Endothelial cell of umbilical vein (primary cell): ENCODE data around the gene IGSF10. TPM values are rescaled to one million over a fixed set of nuclear protein-coding genes. Genes with fewer than 3 reads are reported as not detected.

Experiments used
- BruUV-seq: library from RNA; stranded (reverse); fragments of 400-500 nt; replicated peaks from 2 replicates; lab custom pipeline; 2021; lab: Mats Ljungman, UMichigan
- CTCF ChIA-PET: fragments of 300-600, 350-600 bp; sonication (Branson Sonifier 250); formaldehyde crosslinking; loops from one replicate; lab custom pipeline; 2021; ENCODE audit warnings: antibody characterized with exemption, inconsistent platforms; lab: Charles Lee
- POLR2A ChIA-PET: fragments of 300-600, 350-600 bp; sonication (Branson Sonifier 250); formaldehyde crosslinking; loops from one replicate; lab custom pipeline; 2021; ENCODE audit warnings: antibody characterized with exemption, inconsistent platforms; lab: Charles Lee
- DNase-seq: peaks from one replicate; pipeline ENCODE4 v3.0.0-alpha.2; 2011; ENCODE audit warnings: low read depth, low spot score
- FAIRE-seq: peaks from 2 replicates; lab custom pipeline; 2011; peaks lifted over from hg19 to GRCh38; lab: Jason Lieb, UNC
- H2AFZ ChIP-seq: 2 replicates; pipeline ENCODE4 v1.6.0; 2012; ENCODE audit warnings: low read depth, low read length, control low read depth, inconsistent platforms
- H3K27ac ChIP-seq: 2 replicates; pipeline ENCODE4 v1.5.1; 2011; ENCODE audit warnings: low read depth, mild to moderate bottlenecking, control low read depth, low read length, moderate library complexity; ENCODE audit not compliant: insufficient read depth
- H3K27me3 ChIP-seq, 2 experiments: 2 replicates each; pipeline versions ENCODE4 v1.6.0 to v1.6.1; 2011; ENCODE audit warnings: low read length in 2 of 2, mixed read lengths in 1 of 2; ENCODE audit not compliant: control insufficient read depth in 2 of 2, insufficient read depth in 2 of 2
- H3K36me3 ChIP-seq, 2 experiments: 2 replicates in 1 of 2; 3 replicates in 1 of 2; pipeline ENCODE4 v1.5.1; 2011; ENCODE audit warnings: low read length in 2 of 2, mild to moderate bottlenecking in 1 of 2, moderate library complexity in 1 of 2; ENCODE audit not compliant: control insufficient read depth in 2 of 2, insufficient read depth in 2 of 2; ENCODE audit errors: extremely low read depth in 1 of 2
- H3K4me1 ChIP-seq: 3 replicates; pipeline ENCODE4 v1.5.1; 2011; ENCODE audit warnings: mild to moderate bottlenecking, low read length; ENCODE audit not compliant: control insufficient read depth, insufficient read depth; ENCODE audit errors: extremely low read depth
- H3K4me2 ChIP-seq: 2 replicates; pipeline ENCODE4 v1.6.1; 2011; ENCODE audit warnings: low read length, control low read depth, mixed read lengths; ENCODE audit not compliant: insufficient read depth
- H3K4me3 ChIP-seq, 3 experiments: fragments of 200-600 bp in 1 of 3; sonication (generic), shearing (Covaris generic) in 1 of 3; replicated peaks in 1 of 3; 2 replicates each; pipeline ENCODE4 v1.5.1; 2011 to 2016; ENCODE audit warnings: control low read depth in 3 of 3, low read length in 3 of 3, mild to moderate bottlenecking in 2 of 3, inconsistent platforms in 1 of 3, low read depth in 1 of 3, moderate library complexity in 1 of 3; ENCODE audit not compliant: insufficient read depth in 1 of 3
- H3K79me2 ChIP-seq: 2 replicates; pipeline ENCODE4 v1.6.0; 2012; ENCODE audit warnings: low read length, inconsistent platforms; ENCODE audit not compliant: control insufficient read depth, insufficient read depth
- H3K9ac ChIP-seq: replicated peaks from 2 replicates; pipeline ENCODE3; 2011; ENCODE audit warnings: low read length, control low read depth; ENCODE audit not compliant: insufficient read depth; ENCODE audit errors: extremely low read depth
- H3K9me1 ChIP-seq: replicated peaks from 3 replicates; pipeline ENCODE4 v1.6.0; 2011; ENCODE audit warnings: mild to moderate bottlenecking, low read length; ENCODE audit not compliant: control insufficient read depth, insufficient read depth; ENCODE audit errors: extremely low read depth
- H3K9me3 ChIP-seq: replicated peaks from 2 replicates; pipeline ENCODE4 v1.5.1; 2012; ENCODE audit warnings: low read length, inconsistent platforms; ENCODE audit not compliant: control insufficient read depth, insufficient read depth
- H4K20me1 ChIP-seq: replicated peaks from 2 replicates; pipeline ENCODE3; 2011; ENCODE audit warnings: mild to moderate bottlenecking, low read length; ENCODE audit not compliant: control insufficient read depth, insufficient read depth; ENCODE audit errors: extremely low read depth
- CTCF ChIP-seq, 2 donors: IDR thresholded peaks; 1 replicate in 1 of 2; 2 replicates in 1 of 2; pipeline ENCODE4 v1.5.1; 2011; ENCODE audit warnings: low read length in 2 of 2, mild to moderate bottlenecking in 2 of 2, moderate library complexity in 2 of 2, control low read depth in 1 of 2, inconsistent platforms in 1 of 2, low read depth in 1 of 2; ENCODE audit not compliant: insufficient read depth in 1 of 2; ENCODE audit errors: extremely low read depth in 1 of 2
- EZH2 ChIP-seq: IDR thresholded peaks from 2 replicates; pipeline ENCODE4 v1.6.1; 2012; ENCODE audit warnings: borderline replicate concordance, low read depth, mild to moderate bottlenecking, moderate library complexity, low read length, inconsistent platforms; ENCODE audit not compliant: severe bottlenecking
- FOS ChIP-seq: IDR thresholded peaks from 2 replicates; pipeline ENCODE4 v1.6.1; 2011; ENCODE audit warnings: mild to moderate bottlenecking, low read length, moderate library complexity, borderline replicate concordance; ENCODE audit not compliant: insufficient read depth
- GATA2 ChIP-seq: IDR thresholded peaks from 2 replicates; pipeline ENCODE4 v1.7.0; 2011; ENCODE audit warnings: low read depth, mild to moderate bottlenecking, moderate library complexity, mixed read lengths, low read length; ENCODE audit not compliant: insufficient read length, insufficient read depth
- JUN ChIP-seq: IDR thresholded peaks from 2 replicates; pipeline ENCODE4 v1.6.1; 2011; ENCODE audit warnings: borderline replicate concordance, low read depth; ENCODE audit not compliant: insufficient read length, insufficient read depth
- MAX ChIP-seq: IDR thresholded peaks from 2 replicates; pipeline ENCODE4 v1.6.1; 2011; ENCODE audit not compliant: insufficient read depth, insufficient read length
- MYC ChIP-seq: IDR thresholded peaks from one replicate; pipeline ENCODE4 v1.6.1; 2011; ENCODE audit warnings: mild to moderate bottlenecking, low read depth, low read length
- POLR2A ChIP-seq: IDR thresholded peaks from 2 replicates; pipeline ENCODE4 v1.6.1; 2012; ENCODE audit warnings: low read depth, mild to moderate bottlenecking, control low read depth, low read length
- POLR2AphosphoS5 ChIP-seq: IDR thresholded peaks from 2 replicates; pipeline ENCODE4 v1.6.1; 2012; ENCODE audit warnings: low read depth, mild to moderate bottlenecking, control low read depth, low read length, moderate library complexity; ENCODE audit not compliant: insufficient read depth
- dilution Hi-C: fragments of 300-500 bp; cut with MboI; formaldehyde crosslinking; loops from one replicate; pipeline ENCODE4 v1.15.0; 2019; ENCODE audit warnings: low sequenced_read_pairs; ENCODE audit not compliant: extremely low pct_ligation_motif_present
- intact Hi-C: fragments of 100-400 bp; cut with micrococcal nuclease; formaldehyde crosslinking; loops from one replicate; pipeline ENCODE4 v1.10.0; 2022
- polyA plus RNA-seq, 4 experiments: library from polyadenylated mRNA; depleted of rRNA in 3 of 4; stranded (reverse) in 3 of 4; unstranded in 1 of 4; fragments of >200 nt; gene quantifications; 2 replicates each; pipeline versions ENCODE4 v1.2.1 to v1.2.3, GENCODE V29; 2011 to 2012; ENCODE audit warnings: missing spikeins in 1 of 4
- total RNA-seq: library from RNA; stranded (reverse); gene quantifications from 2 replicates; pipeline ENCODE4 v1.2.3, GENCODE V29; 2021

The IGSF10 gene
- total and polyA plus RNA-seq, 2 donors (not counting 3 experiments of a cell fraction or from before 2014, with no cell fraction given) = 0.01 TPM; not detected in 1

GRCh38 chr3:151501923-151502632 is 41.2 kb upstream of the IGSF10 start:
- POLR2A ChIA-PET = no interaction called here

More at GRCh38 chr3:151501923-151502632, 41.2 kb upstream of the IGSF10 start:
- H3K9me3 ChIP-seq = no peaks in the 10 kb centered on the region
- intact Hi-C loops (no loop called here), dilution Hi-C loops (no loop called here)
- H3K4me3 ChIP-seq = no peak overlapping the region
- no peak overlapping the region for H3K9ac ChIP-seq
- CTCF ChIA-PET = interaction anchor here (1.9 kb wide), 1 partner anchor 20 kb away, joined by 4 read pairs; no protein-coding TSS in a partner anchor
- no peaks in the 10 kb centered on the region for H3K27me3 ChIP-seq
- H4K20me1 ChIP-seq = no peaks in the 10 kb centered on the region
- no peaks in the 10 kb centered on the region for H3K79me2 ChIP-seq
- H3K9me1 ChIP-seq = no peaks in the 10 kb centered on the region
- H3K4me2 ChIP-seq = no peak overlapping the region
- H3K27ac ChIP-seq = no peak overlapping the region
- no peaks in the 10 kb centered on the region for H3K4me1 ChIP-seq
- peak; percentile 4 for DNase-seq
- H2AFZ ChIP-seq = no peak overlapping the region
- BruUV-seq = no TSS peak
- no peak for FAIRE-seq
- H3K36me3 ChIP-seq = no peaks in the 10 kb centered on the region
- no peak for TF ChIP-seq CTCF (IDR thresholded peaks at IDR 0.05; ENCODE audit: extremely low read depth in 1 of 2, insufficient read depth in 1 of 2, low read depth in 1 of 2, low read length in 2 of 2)
- no peak for TF ChIP-seq JUN
- no peak for TF ChIP-seq MYC
- no peak for TF ChIP-seq POLR2A
- no peak for TF ChIP-seq FOS
- TF ChIP-seq EZH2 = no peak
- TF ChIP-seq POLR2AphosphoS5 = no peak
- TF ChIP-seq MAX = no peak
- no peak for TF ChIP-seq GATA2
